Esophagus squamous epithelium (tissue), 5 donors: ENCODE measurements around the gene METAP2. TPM values are rescaled to one million over a fixed set of nuclear protein-coding genes. Genes with fewer than 3 reads are reported as not detected.

ENCODE experiments used
- DNase-seq: peaks from one replicate; lab custom pipeline; 2025; lab: John Stamatoyannopoulos, UW
- H3K27ac ChIP-seq, 4 donors: fragments of 200-600 bp; sonication (generic); one replicate each; pipeline ENCODE4 v1.5.1; 2016 to 2019; ENCODE audit warnings: mild to moderate bottlenecking in 1 of 4
- H3K27me3 ChIP-seq, 4 donors: fragments of 200-600 bp; sonication (generic); 1 replicate in 3 of 4; 2 replicates in 1 of 4; pipeline versions ENCODE4 v1.5.1 to v1.6.0; 2017 to 2021; ENCODE audit warnings: antibody characterized with exemption in 1 of 4
- H3K36me3 ChIP-seq, 3 donors: fragments of 200-600 bp; sonication (generic); one replicate each; pipeline ENCODE4 v1.5.1; 2016 to 2019
- H3K4me1 ChIP-seq, 3 donors: fragments of 200-600 bp; sonication (generic); one replicate each; pipeline ENCODE4 v1.5.1; 2017 to 2019
- H3K4me3 ChIP-seq, 4 donors: fragments of 200-600 bp; sonication (generic); 1 replicate in 3 of 4; 2 replicates in 1 of 4; pipeline ENCODE4 v1.5.1; 2016 to 2019; ENCODE audit warnings: mild to moderate bottlenecking in 2 of 4, moderate library complexity in 1 of 4
- H3K9me3 ChIP-seq, 3 donors: fragments of 200-600 bp; sonication (generic); one replicate each; pipeline ENCODE4 v1.5.1; 2016 to 2019
- POLR2A ChIP-seq, 4 donors: fragments of 450-650 bp; IDR thresholded peaks; one replicate each; pipeline ENCODE4 v1.6.1; 2017; ENCODE audit warnings: antibody characterized with exemption in 4 of 4, mild to moderate bottlenecking in 4 of 4, moderate library complexity in 3 of 4
- WGBS, 2 donors: methylation state at CpG; one replicate each; pipeline ENCODE4 v1.1.5; 2018; 5-methylcytosine and 5-hydroxymethylcytosine counted together
- intact Hi-C: fragments of 100-400 bp; cut with DNase I; formaldehyde crosslinking; loops from one replicate; pipeline ENCODE4 v1.15.0; 2022
- total RNA-seq, 4 donors: library from RNA; depleted of rRNA; stranded (reverse); fragments of >200 nt; gene quantifications; one replicate each; pipeline ENCODE4 v1.1.0, GENCODE V29; 2016
- TF ChIP-seq, protein P1 (sequence below), 6 experiments: fragments of 450-650 bp in 4 of 6; fragments of 200-600 bp in 2 of 6; sonication (generic) in 2 of 6; IDR thresholded peaks; one replicate each; pipeline ENCODE4 v1.5.1; 2016 to 2019; ENCODE audit warnings: antibody characterized with exemption in 6 of 6, mild to moderate bottlenecking in 4 of 6, moderate library complexity in 4 of 6
- donor health status: DM: yes; HTN: yes; CAD: no.

METAP2 gene
- 10 to 100 TPM; 52.1 to 83.1 (median 62.1) TPM for total RNA-seq

DNA sequence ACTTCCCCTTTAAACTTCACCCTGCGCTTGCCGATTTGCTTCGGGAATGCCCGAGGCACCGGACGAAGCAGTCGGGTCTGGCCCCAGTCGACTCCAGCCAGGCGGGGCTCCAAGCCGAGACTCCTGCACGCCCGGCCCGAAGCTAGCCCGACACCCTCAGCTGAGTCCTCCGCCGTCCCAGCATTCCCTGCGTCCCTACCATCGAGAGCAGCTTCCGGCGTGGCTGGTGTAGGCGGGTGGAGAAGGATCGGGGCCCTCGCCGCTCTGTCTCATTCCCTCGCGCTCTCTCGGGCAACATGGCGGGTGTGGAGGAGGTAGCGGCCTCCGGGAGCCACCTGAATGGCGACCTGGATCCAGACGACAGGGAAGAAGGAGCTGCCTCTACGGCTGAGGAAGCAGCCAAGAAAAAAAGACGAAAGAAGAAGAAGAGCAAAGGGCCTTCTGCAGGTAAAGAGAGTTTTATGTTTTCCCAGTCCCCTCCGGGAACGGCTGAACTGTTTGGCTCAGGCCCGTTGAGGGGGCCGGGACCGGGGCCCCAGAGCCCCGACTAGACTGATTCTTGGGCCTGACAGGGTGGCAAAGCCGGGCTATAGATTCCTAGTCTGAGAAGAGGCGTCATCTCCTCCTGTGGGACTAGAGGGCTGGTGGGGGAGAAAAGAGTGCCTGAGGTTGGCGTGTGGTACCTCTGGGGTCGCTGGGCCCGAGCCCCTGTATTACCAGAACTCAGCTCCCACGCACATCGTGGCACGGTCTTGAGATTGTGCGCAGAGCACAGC lies at the start of gene METAP2:
Gene METAP2, plus strand, starts transcription at position 269 of the 776 bp plus-strand sequence. Its CDS starts 28 bp downstream, at position 297.
- peaks cover 0 to 52% (median 11%) of the 10 kb centered on the region in 3 donors for H3K4me1 ChIP-seq
- DNase-seq: peak; percentile 75
- H3K27me3 ChIP-seq: no peaks in the 10 kb centered on the region
- H3K4me3 ChIP-seq: peak within 1 kb of the TSS; percentile 68 to 86 (median 81)
- intact Hi-C loops: no loop called here
- 0% methylated on average over 7 to 17 of the region's 49 CpGs for WGBS, 2 donors
- TF ChIP-seq, protein P1, sequence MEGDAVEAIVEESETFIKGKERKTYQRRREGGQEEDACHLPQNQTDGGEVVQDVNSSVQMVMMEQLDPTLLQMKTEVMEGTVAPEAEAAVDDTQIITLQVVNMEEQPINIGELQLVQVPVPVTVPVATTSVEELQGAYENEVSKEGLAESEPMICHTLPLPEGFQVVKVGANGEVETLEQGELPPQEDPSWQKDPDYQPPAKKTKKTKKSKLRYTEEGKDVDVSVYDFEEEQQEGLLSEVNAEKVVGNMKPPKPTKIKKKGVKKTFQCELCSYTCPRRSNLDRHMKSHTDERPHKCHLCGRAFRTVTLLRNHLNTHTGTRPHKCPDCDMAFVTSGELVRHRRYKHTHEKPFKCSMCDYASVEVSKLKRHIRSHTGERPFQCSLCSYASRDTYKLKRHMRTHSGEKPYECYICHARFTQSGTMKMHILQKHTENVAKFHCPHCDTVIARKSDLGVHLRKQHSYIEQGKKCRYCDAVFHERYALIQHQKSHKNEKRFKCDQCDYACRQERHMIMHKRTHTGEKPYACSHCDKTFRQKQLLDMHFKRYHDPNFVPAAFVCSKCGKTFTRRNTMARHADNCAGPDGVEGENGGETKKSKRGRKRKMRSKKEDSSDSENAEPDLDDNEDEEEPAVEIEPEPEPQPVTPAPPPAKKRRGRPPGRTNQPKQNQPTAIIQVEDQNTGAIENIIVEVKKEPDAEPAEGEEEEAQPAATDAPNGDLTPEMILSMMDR (IDR thresholded peaks at IDR 0.05): peak in 2 of 6 experiments; percentile 4 to 11
- peak in 3 of 4 donors; percentile 31 to 94 (median 93) for TF ChIP-seq POLR2A (IDR thresholded peaks at IDR 0.05)
- peak within 1 kb of the TSS; percentile 94 to 96 (median 95) for H3K27ac ChIP-seq
- no peaks in the 10 kb centered on the region for H3K9me3 ChIP-seq
- peaks cover 0 to 33% (median 11%) of the 10 kb centered on the region in 3 donors for H3K36me3 ChIP-seq

DNA sequence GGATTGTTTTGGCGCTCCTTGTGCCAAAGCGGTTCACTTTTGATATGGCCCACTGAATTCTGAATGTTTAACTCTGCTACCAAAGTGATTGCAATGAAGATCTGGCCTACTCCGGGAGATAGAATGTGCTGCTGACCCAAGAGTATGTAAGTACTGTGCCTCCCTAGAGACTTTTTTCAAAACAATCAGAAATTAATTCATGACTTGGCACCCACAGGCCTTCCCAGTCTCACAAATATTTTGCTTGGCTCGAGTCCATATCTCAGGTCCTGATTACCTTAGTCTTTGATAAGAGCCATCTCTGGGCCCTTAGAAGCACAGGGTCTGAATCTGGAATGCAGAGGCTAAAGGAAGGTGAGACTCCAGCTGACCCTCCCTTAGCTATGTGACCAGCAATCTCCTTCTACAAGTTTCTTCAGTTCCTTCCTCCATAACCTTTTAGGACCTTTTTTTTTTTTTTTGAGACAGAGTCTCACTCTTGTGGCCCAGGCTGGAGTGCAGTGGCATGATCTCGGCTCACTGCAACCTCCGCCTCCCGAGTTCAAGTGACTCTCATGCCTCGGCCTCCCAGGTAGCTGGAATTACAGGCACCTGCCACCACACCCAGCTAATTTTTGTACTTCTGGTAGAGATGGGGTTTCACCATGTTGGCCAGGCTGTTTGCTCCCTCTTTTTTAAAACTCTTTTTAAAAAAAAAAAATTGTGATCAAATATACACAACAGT lies 49.5 kb upstream of the METAP2 start:
- H3K27me3 ChIP-seq: no peaks in the 10 kb centered on the region
- H3K9me3 ChIP-seq: no peaks in the 10 kb centered on the region
- H3K4me3 ChIP-seq: no peak overlapping the region
- intact Hi-C loops: no loop called here
- 85 to 86% methylated on average over 8 of the region's 8 CpGs for WGBS, 2 donors
- H3K36me3 ChIP-seq: no peaks in the 10 kb centered on the region
- DNase-seq: no peak
- no peak overlapping the region for H3K27ac ChIP-seq
- no peak for TF ChIP-seq POLR2A (IDR thresholded peaks at IDR 0.05)
- TF ChIP-seq, protein P1 (IDR thresholded peaks at IDR 0.05): no peak
- peaks cover 0 to 15% (median 0%) of the 10 kb centered on the region in 3 donors for H3K4me1 ChIP-seq

DNA sequence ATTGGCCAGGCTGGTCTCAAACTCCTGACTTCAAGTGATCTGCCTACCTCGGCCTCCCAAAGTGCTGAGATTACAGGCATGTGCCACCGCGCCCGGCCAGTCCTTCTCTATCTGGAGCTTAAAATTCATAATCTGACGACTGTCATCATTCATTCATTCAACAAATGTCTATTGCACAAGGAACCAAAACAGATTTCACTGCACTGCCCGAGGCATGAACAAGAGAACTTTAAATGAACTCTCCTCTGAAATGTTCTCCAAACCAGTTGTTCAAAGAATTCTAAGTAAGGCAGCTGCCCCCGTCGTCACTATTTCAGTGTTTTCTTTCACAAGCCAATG lies 44.8 kb upstream of the METAP2 start:
- intact Hi-C loops: no loop called here
- 47 to 72% methylated on average over 8 of the region's 8 CpGs for WGBS, 2 donors

DNA sequence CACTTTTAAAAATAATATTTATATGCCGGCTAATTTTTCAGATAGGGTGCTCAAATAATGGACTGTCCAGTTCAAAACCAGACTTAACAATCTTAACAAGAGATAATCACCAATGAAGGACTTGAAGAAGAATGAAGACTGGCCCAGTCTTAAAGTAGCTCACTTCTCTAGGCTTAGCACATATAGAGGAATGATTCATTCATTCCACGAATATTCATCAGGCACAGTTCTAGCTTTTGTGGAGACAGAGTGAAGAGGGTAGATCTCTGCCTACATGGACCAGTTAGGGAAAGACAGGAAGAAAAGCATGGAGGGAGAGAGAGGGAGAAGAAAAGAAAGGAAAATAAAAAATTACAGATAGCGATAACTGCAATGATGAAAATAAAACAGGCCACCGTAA lies 42.8 kb upstream of the METAP2 start:
- no peaks in the 10 kb centered on the region for H3K27me3 ChIP-seq
- H3K4me3 ChIP-seq: no peak overlapping the region
- H3K9me3 ChIP-seq: no peaks in the 10 kb centered on the region
- TF ChIP-seq, protein P1 (IDR thresholded peaks at IDR 0.05): no peak
- no peak for TF ChIP-seq POLR2A (IDR thresholded peaks at IDR 0.05)
- intact Hi-C loops: no loop called here
- H3K27ac ChIP-seq: no peak overlapping the region
- no peaks in the 10 kb centered on the region for H3K36me3 ChIP-seq
- H3K4me1 ChIP-seq: peaks cover 0 to 15% (median 0%) of the 10 kb centered on the region in 3 donors
- DNase-seq: no peak
- 82 to 85% methylated on average over 4 of the region's 4 CpGs for WGBS, 2 donors

More for the DNA sequence above, 44.8 kb upstream of the METAP2 start:
- Histone ChIP-seq H3K27ac (no peak overlapping the region), H3K9me3 (no peaks in the 10 kb centered on the region), H3K27me3 (no peaks in the 10 kb centered on the region), H3K4me1 (peaks cover 0 to 15% (median 0%) of the 10 kb centered on the region in 3 donors), H3K36me3 (no peaks in the 10 kb centered on the region), H3K4me3 (no peak overlapping the region)
- TF ChIP-seq, protein P1 (IDR thresholded peaks at IDR 0.05): no peak
- TF ChIP-seq POLR2A (IDR thresholded peaks at IDR 0.05): no peak
- DNase-seq: no peak

DNA sequence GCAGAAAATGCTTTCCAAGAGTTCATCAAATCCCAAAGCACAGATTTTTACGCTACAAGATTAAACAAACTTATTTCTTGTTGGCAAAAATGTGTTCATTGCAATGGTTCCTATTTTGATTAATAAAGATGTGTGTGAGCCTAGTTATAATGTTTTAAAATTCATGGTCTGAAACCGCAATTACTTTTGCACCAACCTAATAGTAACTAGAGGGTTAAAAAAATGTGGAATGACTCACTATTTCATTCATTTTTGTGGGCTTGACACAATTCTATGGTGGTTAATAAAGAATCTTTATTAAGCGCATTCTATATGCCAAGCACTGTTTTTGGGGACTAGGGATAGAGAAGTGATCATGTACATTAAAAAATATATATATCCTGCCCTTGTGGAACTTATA lies 38.6 kb upstream of the METAP2 start:
- H3K36me3 ChIP-seq: no peaks in the 10 kb centered on the region
- DNase-seq: no peak
- H3K4me1 ChIP-seq: no peaks in the 10 kb centered on the region
- H3K4me3 ChIP-seq: no peak overlapping the region
- no peaks in the 10 kb centered on the region for H3K9me3 ChIP-seq
- no peak for TF ChIP-seq POLR2A (IDR thresholded peaks at IDR 0.05)
- TF ChIP-seq, protein P1 (IDR thresholded peaks at IDR 0.05): no peak
- H3K27ac ChIP-seq: no peak overlapping the region
- intact Hi-C loops: no loop called here
- WGBS, 2 donors: 76 to 94% methylated on average over 3 of the region's 3 CpGs
- H3K27me3 ChIP-seq: no peaks in the 10 kb centered on the region
